ENCODE measurements around the gene MRGPRE.
A peak's percentile ranks its signal among the peaks of the same experiment; 100 is the strongest.

Gene MRGPRE

DNA sequence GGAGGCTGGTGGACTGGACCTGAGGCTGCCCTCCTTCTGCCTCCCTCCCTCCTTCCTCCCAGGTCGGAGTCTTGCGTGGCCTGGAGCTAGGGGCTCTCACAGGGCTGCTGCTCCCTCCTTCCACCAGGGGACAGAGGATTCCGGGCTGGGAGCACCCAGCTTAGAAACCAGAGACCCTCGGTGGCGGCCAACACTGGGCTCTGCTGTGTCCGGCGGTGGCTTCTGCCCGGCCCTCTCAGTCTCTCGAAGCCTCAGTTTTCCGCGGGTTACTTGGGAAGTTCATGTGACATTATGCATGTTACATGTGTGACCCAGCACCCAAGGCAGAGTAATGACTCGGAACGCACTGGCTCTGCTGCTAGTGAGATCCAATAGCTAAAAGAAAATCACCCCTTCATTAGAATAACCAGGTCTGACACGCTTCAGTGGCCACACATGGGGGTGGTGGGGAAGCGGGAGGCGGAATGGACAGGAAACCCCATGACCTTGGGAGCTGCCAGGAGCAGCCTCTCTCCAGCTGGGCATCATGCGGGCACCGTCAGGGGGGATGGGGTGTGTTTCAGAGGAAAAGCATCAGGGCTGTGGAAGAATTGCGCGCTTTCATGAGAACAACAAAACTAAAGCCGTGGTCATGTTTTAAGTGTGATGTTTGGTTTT lies 7.7 kb downstream of the MRGPRE start:
- no peak for TF ChIP-seq ZNF274 (IDR thresholded peaks at IDR 0.05; ENCODE audit: low read depth, low read length)
- TF ChIP-seq SUZ12 (IDR thresholded peaks at IDR 0.05; ENCODE audit: extremely low read depth, insufficient read depth, insufficient read length), result no peak
- Histone ChIP-seq H3K36me3 (ENCODE audit: insufficient read depth, insufficient read length, low read length) (no peaks in the 10 kb centered on the region), H3K4me1 (ENCODE audit: insufficient read depth, insufficient read length) (peaks cover 21% of the 10 kb centered on the region), H3K9me3 (ENCODE audit: insufficient read depth, low read length) (no peaks in the 10 kb centered on the region), H3K9ac (ENCODE audit: insufficient read length, low read depth) (peak overlapping the region; percentile 18), H3K4me3 (ENCODE audit: insufficient read length, low read depth) (no peak overlapping the region), H3K27me3 (ENCODE audit: insufficient read depth, insufficient read length) (no peaks in the 10 kb centered on the region)
- DNase-seq (ENCODE audit: low read depth, low spot score), result no peak

DNA sequence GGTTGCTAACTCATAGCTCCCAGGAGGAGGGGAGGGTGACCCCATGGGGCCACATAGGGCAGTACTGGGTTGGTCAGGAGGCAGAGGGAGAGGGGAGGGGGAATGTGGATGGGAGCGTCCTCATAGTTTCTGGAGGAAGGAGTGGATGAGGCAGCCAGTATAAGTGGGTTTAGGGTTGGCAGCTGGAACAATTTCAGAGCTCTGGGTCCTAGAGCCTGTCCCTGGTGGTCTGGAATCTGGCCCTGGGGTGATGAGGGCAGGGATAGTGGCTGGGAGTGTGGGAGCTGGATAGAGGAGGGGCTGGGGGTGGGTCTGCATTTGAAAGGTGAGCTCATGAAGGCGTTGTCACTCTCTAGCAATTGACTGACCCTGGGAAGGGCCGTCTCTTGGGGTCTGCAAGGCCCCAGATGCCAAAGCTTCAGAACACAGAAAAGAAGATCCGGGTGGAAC lies 8.3 kb downstream of the MRGPRE start:
- H3K4me1 ChIP-seq (ENCODE audit: insufficient read depth, insufficient read length), result peaks cover 21% of the 10 kb centered on the region
- DNase-seq (ENCODE audit: low read depth, low spot score), result no peak

DNA sequence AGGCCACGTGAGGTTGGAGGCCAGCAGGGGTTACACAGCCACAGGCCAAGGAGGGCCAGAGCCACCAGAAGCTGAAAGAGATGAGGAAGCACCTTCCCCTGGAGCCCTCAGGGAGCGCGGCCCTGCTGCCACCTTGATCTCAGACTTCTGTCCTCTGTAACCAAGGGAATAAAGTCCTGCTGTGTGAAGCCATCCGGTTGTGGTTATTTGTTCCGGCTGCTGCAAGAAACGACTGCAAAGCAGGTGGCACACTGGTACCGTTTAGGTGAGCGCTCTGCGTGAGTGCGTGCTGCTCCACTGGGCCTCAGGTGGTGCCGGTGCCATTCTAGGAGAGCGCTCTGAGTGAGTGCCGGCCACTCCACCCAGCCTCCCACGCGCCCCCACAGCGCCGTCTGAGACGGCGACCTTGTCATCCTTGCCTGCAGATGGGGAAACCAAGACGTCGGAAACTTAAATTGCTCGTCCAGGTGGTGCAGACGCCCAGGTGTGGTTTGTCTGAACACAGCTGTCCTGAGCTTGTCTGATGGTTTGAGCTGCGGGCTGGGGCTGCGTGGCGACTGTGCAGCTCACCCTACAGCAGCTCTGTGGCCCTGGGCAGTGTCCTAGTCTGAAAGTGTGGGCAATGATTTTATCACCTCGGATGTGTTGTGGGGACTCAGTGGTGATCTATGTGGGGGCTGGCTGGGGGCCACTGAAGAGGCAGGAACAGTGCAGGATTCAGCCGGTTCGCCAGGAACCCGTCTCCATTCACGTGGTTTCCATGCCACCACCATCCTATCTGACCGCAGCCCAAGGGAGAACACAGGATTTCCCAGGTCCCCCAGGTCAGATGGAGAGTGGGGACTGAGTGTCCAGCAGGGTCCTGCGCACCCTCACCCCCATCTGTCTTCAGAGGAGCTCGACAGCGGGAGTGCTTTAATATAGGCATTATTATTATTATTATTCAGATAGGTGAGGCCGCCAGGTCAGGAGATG lies 9.0 kb downstream of the MRGPRE start:
- Histone ChIP-seq H3K4me3 (ENCODE audit: insufficient read length, low read depth) (no peak overlapping the region), H3K9me3 (ENCODE audit: insufficient read depth, low read length) (no peaks in the 10 kb centered on the region), H3K9ac (ENCODE audit: insufficient read length, low read depth) (no peak overlapping the region), H3K27me3 (ENCODE audit: insufficient read depth, insufficient read length) (no peaks in the 10 kb centered on the region), H3K36me3 (ENCODE audit: insufficient read depth, insufficient read length, low read length) (no peaks in the 10 kb centered on the region), H3K4me1 (ENCODE audit: insufficient read depth, insufficient read length) (peaks cover 21% of the 10 kb centered on the region)
- DNase-seq (ENCODE audit: low read depth, low spot score), result no peak
- TF ChIP-seq ZNF274 (IDR thresholded peaks at IDR 0.05; ENCODE audit: low read depth, low read length), result no peak
- TF ChIP-seq SUZ12 (IDR thresholded peaks at IDR 0.05; ENCODE audit: extremely low read depth, insufficient read depth, insufficient read length), result no peak
- TF ChIP-seq YY1 (IDR thresholded peaks at IDR 0.05; ENCODE audit: insufficient read depth, insufficient read length), result no peak

More for the DNA sequence above, 8.3 kb downstream of the MRGPRE start:
- H3K9ac ChIP-seq (ENCODE audit: insufficient read length, low read depth), result peak overlapping the region; percentile 18
- no peaks in the 10 kb centered on the region for H3K9me3 ChIP-seq (ENCODE audit: insufficient read depth, low read length)
- no peak for TF ChIP-seq ZNF274 (IDR thresholded peaks at IDR 0.05; ENCODE audit: low read depth, low read length)
- no peak for TF ChIP-seq YY1 (IDR thresholded peaks at IDR 0.05; ENCODE audit: insufficient read depth, insufficient read length)
- TF ChIP-seq SUZ12 (IDR thresholded peaks at IDR 0.05; ENCODE audit: extremely low read depth, insufficient read depth, insufficient read length), result no peak
- no peaks in the 10 kb centered on the region for H3K36me3 ChIP-seq (ENCODE audit: insufficient read depth, insufficient read length, low read length)
- no peaks in the 10 kb centered on the region for H3K27me3 ChIP-seq (ENCODE audit: insufficient read depth, insufficient read length)
- H3K4me3 ChIP-seq (ENCODE audit: insufficient read length, low read depth), result no peak overlapping the region

DNA sequence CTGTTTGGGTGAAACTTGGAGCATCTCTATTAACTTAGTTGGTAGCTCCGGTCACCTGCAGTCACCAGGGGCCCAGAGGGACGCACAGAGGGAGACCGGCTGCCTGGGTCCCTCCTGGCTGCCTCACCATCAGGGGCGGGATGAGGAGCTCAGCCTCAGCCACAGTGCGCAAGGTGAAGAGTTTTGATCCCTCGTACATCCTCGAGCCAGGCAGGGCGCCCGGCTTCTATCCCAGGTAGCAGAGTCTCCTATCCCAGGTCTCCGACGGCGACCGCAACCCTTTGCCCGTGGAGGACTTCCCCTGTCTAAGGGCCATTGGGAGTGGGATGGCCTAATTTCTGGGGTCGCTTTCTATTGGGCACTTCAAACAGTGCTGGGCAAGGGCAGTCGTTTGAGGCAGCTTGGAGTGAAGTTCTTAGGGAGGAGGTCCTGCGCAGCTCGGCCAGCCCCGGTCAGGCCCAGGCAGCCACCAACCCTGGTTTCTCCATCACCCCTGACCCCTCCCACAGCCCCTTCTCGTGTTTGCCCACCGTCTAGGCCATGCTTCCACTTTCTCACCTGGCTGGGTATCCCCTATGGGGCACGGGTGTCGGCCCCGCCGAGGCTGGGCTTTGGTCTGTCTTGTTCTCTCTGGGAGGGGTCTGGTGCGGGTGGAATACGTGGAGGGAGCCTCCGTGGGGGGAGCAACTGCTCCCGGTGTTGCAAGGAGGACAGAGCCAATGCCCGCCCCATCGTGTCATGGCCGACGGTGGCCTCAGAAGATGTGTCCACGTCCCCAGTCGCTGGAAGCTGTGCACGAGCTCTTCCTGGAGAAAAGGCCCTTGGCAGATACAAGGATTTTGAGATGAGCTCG lies 10.0 kb downstream of the MRGPRE start:
- TF ChIP-seq YY1 (IDR thresholded peaks at IDR 0.05; ENCODE audit: insufficient read depth, insufficient read length) (no peak), ZNF274 (IDR thresholded peaks at IDR 0.05; ENCODE audit: low read depth, low read length) (no peak), SUZ12 (IDR thresholded peaks at IDR 0.05; ENCODE audit: extremely low read depth, insufficient read depth, insufficient read length) (no peak)
- no peak overlapping the region for H3K4me3 ChIP-seq (ENCODE audit: insufficient read length, low read depth)
- DNase-seq (ENCODE audit: low read depth, low spot score), result no peak
- H3K9me3 ChIP-seq (ENCODE audit: insufficient read depth, low read length), result no peaks in the 10 kb centered on the region
- peaks cover 21% of the 10 kb centered on the region for H3K4me1 ChIP-seq (ENCODE audit: insufficient read depth, insufficient read length)
- H3K36me3 ChIP-seq (ENCODE audit: insufficient read depth, insufficient read length, low read length), result no peaks in the 10 kb centered on the region
- no peak overlapping the region for H3K9ac ChIP-seq (ENCODE audit: insufficient read length, low read depth)
- H3K27me3 ChIP-seq (ENCODE audit: insufficient read depth, insufficient read length), result no peaks in the 10 kb centered on the region

DNA sequence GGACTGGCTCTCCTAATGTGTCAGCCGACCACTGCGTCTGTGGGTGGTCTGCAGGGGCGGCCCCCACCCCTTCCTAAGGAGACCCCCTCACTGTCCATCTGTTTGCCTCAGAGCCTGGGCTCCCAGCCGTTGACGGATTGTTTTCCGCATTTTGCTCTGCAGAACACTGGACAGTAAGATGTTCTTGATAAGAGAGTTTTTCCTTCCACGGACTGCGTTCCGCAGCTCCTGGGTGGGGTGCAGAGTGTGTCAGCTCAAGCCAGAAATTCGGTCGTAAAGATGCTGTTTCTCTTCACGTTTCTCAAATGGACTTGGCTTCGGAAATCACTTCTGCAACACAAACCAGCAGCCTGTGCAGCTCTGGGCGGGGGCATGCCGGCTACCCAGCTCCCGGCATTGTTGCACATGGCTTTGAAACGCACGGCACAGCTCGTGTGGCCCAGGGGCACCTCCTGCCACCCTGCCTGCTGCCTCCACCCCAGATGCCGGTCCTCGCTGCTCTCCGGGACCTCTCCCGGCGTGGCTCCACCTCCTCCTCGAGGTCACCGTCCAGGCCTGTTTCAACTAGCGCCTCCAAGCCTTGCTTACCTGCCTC lies 10.7 kb downstream of the MRGPRE start:
- Histone ChIP-seq H3K4me3 (ENCODE audit: insufficient read length, low read depth) (no peak overlapping the region), H3K9me3 (ENCODE audit: insufficient read depth, low read length) (no peaks in the 10 kb centered on the region), H3K27me3 (ENCODE audit: insufficient read depth, insufficient read length) (no peaks in the 10 kb centered on the region), H3K9ac (ENCODE audit: insufficient read length, low read depth) (no peak overlapping the region), H3K4me1 (ENCODE audit: insufficient read depth, insufficient read length) (peaks cover 21% of the 10 kb centered on the region), H3K36me3 (ENCODE audit: insufficient read depth, insufficient read length, low read length) (no peaks in the 10 kb centered on the region)
- DNase-seq (ENCODE audit: low read depth, low spot score), result no peak
- TF ChIP-seq YY1 (IDR thresholded peaks at IDR 0.05; ENCODE audit: insufficient read depth, insufficient read length), result no peak
- TF ChIP-seq SUZ12 (IDR thresholded peaks at IDR 0.05; ENCODE audit: extremely low read depth, insufficient read depth, insufficient read length), result no peak
- no peak for TF ChIP-seq ZNF274 (IDR thresholded peaks at IDR 0.05; ENCODE audit: low read depth, low read length)

DNA sequence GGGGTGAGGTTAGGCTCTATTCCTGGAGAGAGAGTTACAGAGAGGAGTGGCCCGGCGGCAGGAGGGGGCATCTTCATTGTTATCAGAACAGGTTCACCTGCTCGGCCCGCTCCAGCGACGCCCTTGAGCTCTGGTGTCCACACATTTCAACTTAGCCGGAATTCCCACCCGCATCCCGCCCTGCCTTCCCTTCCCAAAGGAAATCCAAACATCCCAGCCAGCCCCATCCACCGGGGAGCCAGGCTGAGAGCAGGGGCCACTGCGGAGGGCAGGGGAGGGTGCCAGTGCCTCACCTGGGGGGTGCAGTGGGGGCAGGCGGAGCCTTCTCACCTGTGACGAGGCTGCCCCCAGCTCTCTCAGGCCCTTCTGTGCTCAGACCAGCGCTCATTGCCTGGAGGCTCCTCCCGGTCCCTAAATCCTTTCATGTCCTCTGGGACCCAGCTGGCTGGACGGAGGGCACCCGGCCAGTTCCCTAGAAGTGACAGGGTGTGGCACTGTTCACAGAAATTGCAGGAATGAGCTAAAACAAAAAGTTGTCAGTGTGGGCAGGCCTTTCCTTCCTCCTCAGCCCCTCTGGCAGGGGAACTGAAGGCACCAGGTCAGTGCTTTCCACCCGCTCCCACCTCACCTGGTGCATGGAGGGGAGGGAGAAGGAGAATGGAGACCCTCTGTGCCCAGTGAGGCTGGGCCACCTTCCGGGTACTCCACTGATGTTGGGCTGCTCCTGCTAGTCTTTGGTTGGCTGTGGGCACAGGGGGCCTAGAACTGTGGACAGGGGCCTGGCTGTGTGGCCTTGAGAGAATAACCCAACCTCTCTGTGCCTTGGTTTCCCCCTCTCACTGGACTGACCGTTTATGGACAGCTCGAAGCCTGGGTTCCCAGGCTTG lies 11.5 kb downstream of the MRGPRE start:
- Histone ChIP-seq H3K4me3 (ENCODE audit: insufficient read length, low read depth) (no peak overlapping the region), H3K9ac (ENCODE audit: insufficient read length, low read depth) (no peak overlapping the region), H3K4me1 (ENCODE audit: insufficient read depth, insufficient read length) (peaks cover 14% of the 10 kb centered on the region), H3K36me3 (ENCODE audit: insufficient read depth, insufficient read length, low read length) (no peaks in the 10 kb centered on the region), H3K27me3 (ENCODE audit: insufficient read depth, insufficient read length) (no peaks in the 10 kb centered on the region), H3K9me3 (ENCODE audit: insufficient read depth, low read length) (no peaks in the 10 kb centered on the region)
- TF ChIP-seq YY1 (IDR thresholded peaks at IDR 0.05; ENCODE audit: insufficient read depth, insufficient read length) (no peak), SUZ12 (IDR thresholded peaks at IDR 0.05; ENCODE audit: extremely low read depth, insufficient read depth, insufficient read length) (no peak), ZNF274 (IDR thresholded peaks at IDR 0.05; ENCODE audit: low read depth, low read length) (no peak)
- DNase-seq (ENCODE audit: low read depth, low spot score), result no peak
